DND-41 (cell line): ENCODE measurements around the gene LYZ.

Experiments used
- ATAC-seq: fragments of 200-7000 bp; cut with Tn5 transposase; 3 replicates; pipeline ENCODE4 v1.9.1; 2021; ENCODE audit warnings: low read depth; ENCODE audit not compliant: insufficient read depth
- DNase-seq: peaks from one replicate; pipeline ENCODE4 v3.0.0-alpha.2; 2020
- H2AFZ ChIP-seq: 2 replicates; pipeline ENCODE4 v1.6.0; 2012; ENCODE audit warnings: low read depth, low read length
- H3K27ac ChIP-seq: 2 replicates; pipeline ENCODE4 v1.5.1; 2012; ENCODE audit warnings: low read length, inconsistent platforms
- H3K27me3 ChIP-seq: fragments of 200-600 bp; sonication (generic); 2 replicates; pipeline ENCODE4 v1.6.0; 2012; ENCODE audit warnings: low read length, mild to moderate bottlenecking, inconsistent platforms; ENCODE audit not compliant: insufficient read depth, poor library complexity
- H3K36me3 ChIP-seq: 2 replicates; pipeline ENCODE4 v1.5.1; 2012; ENCODE audit warnings: low read length, inconsistent platforms; ENCODE audit not compliant: insufficient read depth
- H3K4me1 ChIP-seq: 2 replicates; pipeline ENCODE4 v1.5.1; 2012; ENCODE audit warnings: mild to moderate bottlenecking, low read length; ENCODE audit not compliant: insufficient read depth
- H3K4me2 ChIP-seq: 2 replicates; pipeline ENCODE4 v1.6.0; 2012; ENCODE audit warnings: mild to moderate bottlenecking, moderate library complexity, low read length, inconsistent platforms; ENCODE audit not compliant: insufficient read depth
- H3K4me3 ChIP-seq, 2 experiments: fragments of 200-600 bp in 1 of 2; shearing (Covaris generic) in 1 of 2; 2 replicates each; pipeline ENCODE4 v1.5.1; 2012 to 2016; ENCODE audit warnings: inconsistent platforms in 2 of 2, low read length in 2 of 2, mild to moderate bottlenecking in 2 of 2, low read depth in 1 of 2, moderate library complexity in 1 of 2
- H3K79me2 ChIP-seq: 2 replicates; pipeline ENCODE4 v1.6.0; 2012; ENCODE audit warnings: low read length, inconsistent platforms; ENCODE audit not compliant: insufficient read depth
- H3K9ac ChIP-seq: 2 replicates; pipeline ENCODE4 v1.6.0; 2012; ENCODE audit warnings: low read depth, mild to moderate bottlenecking, inconsistent platforms, low read length, moderate library complexity
- H3K9me3 ChIP-seq: 2 replicates; pipeline ENCODE4 v1.5.1; 2012; ENCODE audit warnings: low read length, moderate library complexity, mild to moderate bottlenecking, inconsistent platforms; ENCODE audit not compliant: insufficient read depth, severe bottlenecking
- H4K20me1 ChIP-seq: 2 replicates; pipeline ENCODE4 v1.6.0; 2012; ENCODE audit warnings: low read length; ENCODE audit not compliant: insufficient read depth
- CTCF ChIP-seq: IDR thresholded peaks from 2 replicates; pipeline ENCODE4 v1.5.1; 2012; ENCODE audit warnings: borderline replicate concordance, low read length, moderate library complexity, mild to moderate bottlenecking; ENCODE audit not compliant: poor library complexity, severe bottlenecking; ENCODE audit errors: extremely low read depth
- EZH2 ChIP-seq: IDR thresholded peaks from 3 replicates; pipeline ENCODE4 v1.6.1; 2012; ENCODE audit warnings: borderline replicate concordance, low read depth, mild to moderate bottlenecking, moderate library complexity, low read length, inconsistent platforms; ENCODE audit not compliant: severe bottlenecking

The LYZ gene

GRCh38 chr12:69348162-69348938, at the start of gene LYZ:
Gene LYZ, plus strand, starts transcription at chr12:69348381. Its CDS starts 28 bp downstream, at chr12:69348409.
- no peak within 1 kb of the TSS for H2AFZ ChIP-seq
- no peak for DNase-seq
- no peak within 1 kb of the TSS for H3K4me3 ChIP-seq
- H3K4me1 ChIP-seq: no peaks in the 10 kb centered on the region
- no peak within 1 kb of the TSS for H3K4me2 ChIP-seq
- no peak within 1 kb of the TSS for H3K27ac ChIP-seq
- H3K79me2 ChIP-seq: no peaks in the 10 kb centered on the region
- ATAC-seq: no peak
- no peak for TF ChIP-seq CTCF
- no peak for TF ChIP-seq EZH2
- peaks cover 5% of the 10 kb centered on the region for H3K27me3 ChIP-seq
- no peaks in the 10 kb centered on the region for H3K36me3 ChIP-seq
- no peak within 1 kb of the TSS for H3K9ac ChIP-seq
- H4K20me1 ChIP-seq: no peaks in the 10 kb centered on the region
- H3K9me3 ChIP-seq: no peaks in the 10 kb centered on the region

GRCh38 chr12:69298947-69299346, 49.2 kb upstream of the LYZ start:
- Histone ChIP-seq H3K9ac (no peak overlapping the region), H3K27ac (no peak overlapping the region), H3K27me3 (no peaks in the 10 kb centered on the region), H3K4me1 (no peaks in the 10 kb centered on the region), H3K79me2 (no peaks in the 10 kb centered on the region), H3K4me3 (no peak overlapping the region), H4K20me1 (no peaks in the 10 kb centered on the region), H2AFZ (no peak overlapping the region), H3K9me3 (no peaks in the 10 kb centered on the region), H3K4me2 (no peak overlapping the region), H3K36me3 (no peaks in the 10 kb centered on the region)
- TF ChIP-seq CTCF (no peak), EZH2 (no peak)
- ATAC-seq: no peak
- no peak for DNase-seq

- Histone ChIP-seq H4K20me1 (no peaks in the 10 kb centered on the region), H3K36me3 (no peaks in the 10 kb centered on the region)
These were observed 43.9 kb upstream of the LYZ start for GRCh38 chr12:69304284-69304683.

More at GRCh38 chr12:69304284-69304683, 43.9 kb upstream of the LYZ start:
- Histone ChIP-seq H3K27ac (no peak overlapping the region), H3K9me3 (peaks cover 4% of the 10 kb centered on the region), H3K4me2 (no peak overlapping the region), H3K27me3 (no peaks in the 10 kb centered on the region), H3K79me2 (no peaks in the 10 kb centered on the region), H2AFZ (no peak overlapping the region), H3K4me1 (no peaks in the 10 kb centered on the region), H3K9ac (no peak overlapping the region), H3K4me3 (no peak overlapping the region)
- ATAC-seq: no peak
- no peak for TF ChIP-seq EZH2
- no peak for TF ChIP-seq CTCF
- DNase-seq: no peak
